Mesodermal cell (in vitro differentiated cells): ENCODE measurements around the gene CMIP.

Experiments
- H3K27ac ChIP-seq: 2 replicates; pipeline ENCODE4 v1.7.0; 2013; ENCODE audit warnings: mild to moderate bottlenecking, low read depth, low read length, moderate library complexity; ENCODE audit not compliant: severe bottlenecking
- H3K36me3 ChIP-seq: 2 replicates; pipeline ENCODE4 v1.7.1; 2013; ENCODE audit warnings: mild to moderate bottlenecking, low read length, moderate library complexity; ENCODE audit not compliant: control insufficient read depth, insufficient read depth
- H3K4me1 ChIP-seq: one replicate; pipeline ENCODE4 v1.7.1; 2013; ENCODE audit warnings: mild to moderate bottlenecking, low read length; ENCODE audit not compliant: insufficient read depth, control insufficient read depth, poor library complexity, severe bottlenecking
- H3K4me3 ChIP-seq: 2 replicates; pipeline ENCODE4 v1.7.0; 2013; ENCODE audit warnings: low read length, control low read depth, mild to moderate bottlenecking; ENCODE audit not compliant: insufficient read depth, poor library complexity, severe bottlenecking; ENCODE audit errors: extremely low read depth
- H3K9me3 ChIP-seq: 2 replicates; pipeline ENCODE4 v1.7.1; 2013; ENCODE audit warnings: mild to moderate bottlenecking, low read length, moderate library complexity; ENCODE audit not compliant: control insufficient read depth
- WGBS, 2 experiments: methylation state at CpG; one replicate each; pipeline ENCODE4 v1.1.5; 2013; ENCODE audit warnings: missing lambda C conversion rate in 2 of 2; ENCODE audit not compliant: insufficient coverage in 2 of 2; 5-methylcytosine and 5-hydroxymethylcytosine counted together

The CMIP gene

DNA sequence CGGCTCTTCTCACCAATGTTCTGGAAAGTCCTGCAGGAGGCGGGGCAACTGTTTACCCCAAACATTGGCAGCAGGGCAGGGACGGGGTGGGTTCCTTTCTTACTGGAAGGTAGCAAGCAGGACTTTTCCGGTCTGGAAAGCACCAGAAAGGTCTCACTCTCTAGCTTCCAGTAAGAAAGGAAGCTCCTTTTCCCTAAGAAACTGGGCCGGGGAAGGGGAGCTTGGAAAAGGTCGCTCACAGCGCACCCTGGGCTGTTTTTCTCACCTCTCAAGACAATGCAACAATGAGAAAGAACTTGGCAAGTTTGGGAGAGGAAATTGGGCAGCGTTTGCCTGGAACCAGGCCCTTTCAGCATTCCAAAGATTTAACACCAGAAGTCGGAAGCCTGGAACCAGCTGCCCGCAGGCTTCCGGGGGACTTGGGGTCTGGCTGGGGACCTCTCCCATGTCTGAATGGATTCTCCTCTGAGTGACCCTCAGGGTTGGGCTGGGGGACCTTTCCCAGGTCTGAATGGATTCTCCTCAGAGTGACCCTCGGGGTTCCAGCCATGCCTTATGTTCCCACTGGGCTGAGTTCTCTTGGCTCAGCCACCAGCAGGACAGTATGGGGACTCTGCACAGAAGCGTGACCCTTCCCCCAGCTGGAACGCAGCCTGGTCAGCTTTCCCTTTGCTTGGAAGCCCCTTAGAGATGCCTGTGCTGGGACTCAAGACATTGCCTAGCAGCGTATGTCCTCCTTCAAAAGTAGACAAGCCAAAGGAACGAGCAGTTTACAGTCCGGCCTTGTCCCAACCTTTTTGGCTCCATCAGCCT is 167.9 kb downstream of the CMIP start:
- Histone ChIP-seq H3K36me3 (peaks cover 53% of the 10 kb centered on the region), H3K9me3 (peaks cover 2% of the 10 kb centered on the region), H3K4me1 (peaks cover 38% of the 10 kb centered on the region), H3K27ac (peak overlapping the region; percentile 67), H3K4me3 (no peak overlapping the region)
- 88 to 89% methylated on average over 14 to 15 of the region's 17 CpGs for WGBS, 2 experiments

- 97 to 98% methylated on average over 13 of the region's 13 CpGs for WGBS, 2 experiments
- no peak overlapping the region for H3K4me3 ChIP-seq
- H3K36me3 ChIP-seq: peaks cover 57% of the 10 kb centered on the region
- H3K4me1 ChIP-seq: peaks cover 28% of the 10 kb centered on the region
- H3K27ac ChIP-seq: no peak overlapping the region
- peaks cover 5% of the 10 kb centered on the region for H3K9me3 ChIP-seq
These were observed 169.6 kb downstream of the CMIP start for GRCh38 chr16:81614171-81614570.

- 88 to 91% methylated on average over 4 to 6 of the region's 6 CpGs for WGBS, 2 experiments
- Histone ChIP-seq H3K27ac (no peak overlapping the region), H3K4me1 (peaks cover 21% of the 10 kb centered on the region), H3K4me3 (no peak overlapping the region), H3K36me3 (peaks cover 60% of the 10 kb centered on the region), H3K9me3 (peaks cover 5% of the 10 kb centered on the region)
These were observed 170.2 kb downstream of the CMIP start for GRCh38 chr16:81614654-81615359.

GRCh38 chr16:81615411-81615810 is 170.8 kb downstream of the CMIP start:
- Histone ChIP-seq H3K9me3 (peaks cover 5% of the 10 kb centered on the region), H3K27ac (no peak overlapping the region), H3K36me3 (peaks cover 65% of the 10 kb centered on the region), H3K4me3 (no peak overlapping the region), H3K4me1 (peaks cover 16% of the 10 kb centered on the region)
- WGBS, 2 experiments: 90 to 94% methylated on average over 2 to 3 of the region's 3 CpGs

- peaks cover 12% of the 10 kb centered on the region for H3K4me1 ChIP-seq
- H3K36me3 ChIP-seq: peaks cover 63% of the 10 kb centered on the region
- peaks cover 5% of the 10 kb centered on the region for H3K9me3 ChIP-seq
- H3K4me3 ChIP-seq: no peak overlapping the region
- H3K27ac ChIP-seq: no peak overlapping the region
- WGBS, 2 experiments: 95 to 99% methylated on average over 9 to 12 of the region's 14 CpGs
These were observed 171.2 kb downstream of the CMIP start for GRCh38 chr16:81615833-81616232.

GRCh38 chr16:81616321-81617020 is 171.9 kb downstream of the CMIP start:
- Histone ChIP-seq H3K9me3 (peaks cover 5% of the 10 kb centered on the region), H3K27ac (no peak overlapping the region), H3K4me3 (no peak overlapping the region), H3K4me1 (peaks cover 10% of the 10 kb centered on the region), H3K36me3 (peaks cover 65% of the 10 kb centered on the region)
- WGBS, 2 experiments: 84 to 85% methylated on average over 13 to 17 of the region's 17 CpGs

- H3K4me3 ChIP-seq: no peak overlapping the region
- peaks cover 7% of the 10 kb centered on the region for H3K4me1 ChIP-seq
- H3K27ac ChIP-seq: no peak overlapping the region
- H3K9me3 ChIP-seq: peaks cover 5% of the 10 kb centered on the region
- WGBS, 2 experiments: 79% methylated on average over 8 of the region's 8 CpGs
- H3K36me3 ChIP-seq: peaks cover 67% of the 10 kb centered on the region
These were observed 172.4 kb downstream of the CMIP start for GRCh38 chr16:81617021-81617346.

GRCh38 chr16:81618187-81618586 is 173.6 kb downstream of the CMIP start:
- H3K9me3 ChIP-seq: peaks cover 5% of the 10 kb centered on the region
- WGBS, 2 experiments: 95% methylated on average over 4 to 5 of the region's 6 CpGs
- H3K4me3 ChIP-seq: no peak overlapping the region
- no peak overlapping the region for H3K27ac ChIP-seq
- H3K36me3 ChIP-seq: peaks cover 71% of the 10 kb centered on the region
- H3K4me1 ChIP-seq: no peaks in the 10 kb centered on the region

- 95 to 99% methylated on average over 11 of the region's 11 CpGs for WGBS, 2 experiments
- H3K9me3 ChIP-seq: peaks cover 5% of the 10 kb centered on the region
- no peak overlapping the region for H3K27ac ChIP-seq
These were observed 174.1 kb downstream of the CMIP start for GRCh38 chr16:81618661-81619060.

GRCh38 chr16:81620029-81620428 is 175.4 kb downstream of the CMIP start:
- Histone ChIP-seq H3K27ac (no peak overlapping the region), H3K4me1 (no peaks in the 10 kb centered on the region), H3K9me3 (peaks cover 5% of the 10 kb centered on the region), H3K36me3 (peaks cover 63% of the 10 kb centered on the region), H3K4me3 (no peak overlapping the region)
- WGBS, 2 experiments: 87 to 94% methylated on average over 3 to 4 of the region's 4 CpGs

More at GRCh38 chr16:81618661-81619060, 174.1 kb downstream of the CMIP start:
- Histone ChIP-seq H3K36me3 (peaks cover 68% of the 10 kb centered on the region), H3K4me1 (no peaks in the 10 kb centered on the region), H3K4me3 (no peak overlapping the region)
